Measurements from ENCODE around the gene ZNF518A. TPM values are rescaled to one million over a fixed set of nuclear protein-coding genes. Genes with fewer than 3 reads are reported as not detected.

Gene ZNF518A
- total RNA-seq, 2 donors from 2014 or later = 43.3 to 45.7 TPM

DNA sequence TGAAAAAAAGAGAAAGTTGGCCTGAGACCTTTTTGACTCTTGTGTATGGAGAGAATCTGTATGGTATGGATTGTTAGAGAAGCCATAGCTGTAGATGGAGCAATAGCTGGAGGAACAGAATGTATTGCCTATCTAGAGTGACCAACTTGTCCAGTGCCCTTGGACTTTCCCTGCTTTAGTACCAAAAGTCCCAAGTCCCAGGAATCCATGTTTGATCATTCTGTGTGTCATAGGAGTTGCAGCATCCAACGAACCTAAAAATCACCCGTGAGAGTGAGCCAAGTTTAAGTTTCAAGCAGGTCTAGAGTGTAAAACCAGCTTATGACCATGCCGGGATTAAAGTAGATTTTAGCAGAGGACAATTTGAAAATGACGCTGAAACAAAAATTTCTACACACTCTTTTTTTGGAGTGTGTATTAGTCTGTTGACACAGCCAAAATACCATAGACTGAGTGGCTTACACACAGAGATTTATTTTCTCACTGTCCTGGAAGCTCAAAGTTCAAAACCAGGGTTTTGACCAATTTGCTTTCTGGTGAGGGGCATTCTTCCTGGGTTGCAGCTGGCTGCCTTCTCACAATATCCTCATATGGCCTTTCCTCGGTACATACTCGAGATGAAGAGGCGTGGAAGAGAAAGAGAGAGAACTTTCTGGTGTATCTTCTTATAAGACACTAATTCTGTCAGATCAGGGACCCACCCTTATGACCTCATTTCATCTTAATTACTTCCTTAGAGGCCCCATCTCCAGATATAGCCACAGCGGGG, 36.9 kb upstream of the ZNF518A start:
- Mint-ChIP-seq H3K9me3 (no peaks in the 10 kb centered on the region), H3K4me3 (no peak overlapping the region)
- TF ChIP-seq, protein P1, sequence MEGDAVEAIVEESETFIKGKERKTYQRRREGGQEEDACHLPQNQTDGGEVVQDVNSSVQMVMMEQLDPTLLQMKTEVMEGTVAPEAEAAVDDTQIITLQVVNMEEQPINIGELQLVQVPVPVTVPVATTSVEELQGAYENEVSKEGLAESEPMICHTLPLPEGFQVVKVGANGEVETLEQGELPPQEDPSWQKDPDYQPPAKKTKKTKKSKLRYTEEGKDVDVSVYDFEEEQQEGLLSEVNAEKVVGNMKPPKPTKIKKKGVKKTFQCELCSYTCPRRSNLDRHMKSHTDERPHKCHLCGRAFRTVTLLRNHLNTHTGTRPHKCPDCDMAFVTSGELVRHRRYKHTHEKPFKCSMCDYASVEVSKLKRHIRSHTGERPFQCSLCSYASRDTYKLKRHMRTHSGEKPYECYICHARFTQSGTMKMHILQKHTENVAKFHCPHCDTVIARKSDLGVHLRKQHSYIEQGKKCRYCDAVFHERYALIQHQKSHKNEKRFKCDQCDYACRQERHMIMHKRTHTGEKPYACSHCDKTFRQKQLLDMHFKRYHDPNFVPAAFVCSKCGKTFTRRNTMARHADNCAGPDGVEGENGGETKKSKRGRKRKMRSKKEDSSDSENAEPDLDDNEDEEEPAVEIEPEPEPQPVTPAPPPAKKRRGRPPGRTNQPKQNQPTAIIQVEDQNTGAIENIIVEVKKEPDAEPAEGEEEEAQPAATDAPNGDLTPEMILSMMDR (conservative IDR thresholded peaks at IDR 0.05) = no peak

DNA sequence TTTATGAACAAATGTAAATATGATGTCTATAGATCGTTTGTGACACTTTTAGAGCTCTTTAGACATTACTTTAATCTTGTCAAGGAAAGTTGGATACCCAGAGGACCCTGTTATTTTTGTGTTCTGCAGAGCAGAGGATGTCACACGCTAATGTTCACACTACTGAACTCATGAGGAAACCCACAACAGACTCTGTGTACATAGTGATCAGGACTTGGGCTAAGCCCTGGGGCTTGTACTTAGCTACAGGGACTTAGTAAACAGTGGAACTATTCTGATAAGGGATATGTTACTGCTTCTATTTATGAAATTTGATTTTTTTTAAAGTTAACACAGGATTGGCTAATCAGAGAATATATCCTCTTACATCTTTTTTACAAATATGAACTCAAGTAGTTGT, 36.1 kb upstream of the ZNF518A start:
- Mint-ChIP-seq H3K4me1 (no peaks in the 10 kb centered on the region), H3K4me3 (no peak overlapping the region), H3K27ac (no peak overlapping the region), H3K27me3 (ENCODE audit: insufficient read depth) (peaks cover 5% of the 10 kb centered on the region), H3K36me3 (ENCODE audit: low read depth) (no peaks in the 10 kb centered on the region), H3K9me3 (no peaks in the 10 kb centered on the region)
- TF ChIP-seq, protein P1 (conservative IDR thresholded peaks at IDR 0.05) = no peak
- Histone ChIP-seq H3K9me3 (ENCODE audit: control insufficient read depth, low read length) (no peaks in the 10 kb centered on the region), H3K4me1 (ENCODE audit: control insufficient read depth, insufficient read depth, low read length) (no peaks in the 10 kb centered on the region), H3K4me3 (ENCODE audit: low read length) (no peak overlapping the region), H3K36me3 (ENCODE audit: control insufficient read depth, insufficient read depth, low read length) (no peaks in the 10 kb centered on the region), H3K9ac (ENCODE audit: extremely low read depth, low read length, poor library complexity, severe bottlenecking) (no peak overlapping the region), H3K27me3 (ENCODE audit: control insufficient read depth, insufficient read depth, low read length, poor library complexity, severe bottlenecking) (no peaks in the 10 kb centered on the region), H3K27ac (ENCODE audit: low read depth, low read length) (no peak overlapping the region)
- DNase-seq = no peak
- WGBS, 2 experiments (ENCODE audit: insufficient coverage in 1 of 2, insufficient read length in 1 of 2) = 79 to 91% methylated on average over 2 of the region's 2 CpGs

More for the DNA sequence above, 36.9 kb upstream of the ZNF518A start:
- no peak for DNase-seq
- Histone ChIP-seq H3K4me3 (ENCODE audit: low read length) (no peak overlapping the region), H3K9me3 (ENCODE audit: control insufficient read depth, low read length) (no peaks in the 10 kb centered on the region), H3K27me3 (ENCODE audit: control insufficient read depth, insufficient read depth, low read length, poor library complexity, severe bottlenecking) (no peaks in the 10 kb centered on the region), H3K27ac (ENCODE audit: low read depth, low read length) (no peak overlapping the region), H3K4me1 (ENCODE audit: control insufficient read depth, insufficient read depth, low read length) (no peaks in the 10 kb centered on the region), H3K9ac (ENCODE audit: extremely low read depth, low read length, poor library complexity, severe bottlenecking) (no peak overlapping the region), H3K36me3 (ENCODE audit: control insufficient read depth, insufficient read depth, low read length) (no peaks in the 10 kb centered on the region)
- Mint-ChIP-seq H3K27me3 (ENCODE audit: insufficient read depth) (peaks cover 5% of the 10 kb centered on the region), H3K4me1 (no peaks in the 10 kb centered on the region), H3K36me3 (ENCODE audit: low read depth) (no peaks in the 10 kb centered on the region), H3K27ac (no peak overlapping the region)
- WGBS, 2 experiments (ENCODE audit: insufficient coverage in 1 of 2, insufficient read length in 1 of 2) = 88 to 96% methylated on average over 7 to 8 of the region's 8 CpGs

DNA sequence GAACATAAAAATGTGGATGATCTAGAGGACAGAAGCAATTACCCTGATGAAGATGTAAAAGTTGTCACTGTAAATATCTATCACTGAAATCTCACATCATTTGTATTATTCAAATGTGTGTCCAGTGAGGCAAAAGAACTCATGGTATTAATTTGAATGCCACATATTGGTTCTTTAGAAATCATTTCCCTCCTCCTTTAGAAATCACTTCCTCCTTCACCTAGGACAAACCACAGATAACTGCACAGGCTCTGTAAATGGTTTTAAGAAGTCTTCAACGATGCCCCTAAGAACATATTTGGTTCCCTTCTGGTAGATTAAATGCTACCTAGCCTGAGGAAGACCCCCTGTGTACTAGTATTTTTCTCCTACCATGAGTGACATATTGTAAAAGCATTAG, 33.1 kb upstream of the ZNF518A start:
- H3K4me1 Mint-ChIP-seq = no peaks in the 10 kb centered on the region
- no peaks in the 10 kb centered on the region for H3K36me3 Mint-ChIP-seq (ENCODE audit: low read depth)
- Histone ChIP-seq H3K36me3 (ENCODE audit: control insufficient read depth, insufficient read depth, low read length) (no peaks in the 10 kb centered on the region), H3K27me3 (ENCODE audit: control insufficient read depth, insufficient read depth, low read length, poor library complexity, severe bottlenecking) (no peaks in the 10 kb centered on the region), H3K4me3 (ENCODE audit: low read length) (no peak overlapping the region), H3K9me3 (ENCODE audit: control insufficient read depth, low read length) (no peaks in the 10 kb centered on the region), H3K9ac (ENCODE audit: extremely low read depth, low read length, poor library complexity, severe bottlenecking) (no peak overlapping the region), H3K27ac (ENCODE audit: low read depth, low read length) (no peak overlapping the region), H3K4me1 (ENCODE audit: control insufficient read depth, insufficient read depth, low read length) (no peaks in the 10 kb centered on the region)
- peaks cover 5% of the 10 kb centered on the region for H3K27me3 Mint-ChIP-seq (ENCODE audit: insufficient read depth)
- H3K9me3 Mint-ChIP-seq = no peaks in the 10 kb centered on the region
- no peak for DNase-seq
- WGBS, 2 experiments (ENCODE audit: insufficient coverage in 1 of 2, insufficient read length in 1 of 2) = 79% methylated on average over 1 of the region's 1 CpG; no CpG with 5 or more reads in 1 of the 2 experiments
- no peak overlapping the region for H3K4me3 Mint-ChIP-seq
- H3K27ac Mint-ChIP-seq = no peak overlapping the region
- TF ChIP-seq, protein P1 (conservative IDR thresholded peaks at IDR 0.05) = no peak

Measured in endodermal cell (in vitro differentiated cells).